Fibroblast of pulmonary artery (primary cell): ENCODE data around the gene CD300A.
A peak's percentile ranks its signal among the peaks of the same experiment; 100 is the strongest.

Source experiments
- DNase-seq: peaks from one replicate; pipeline ENCODE4 v3.0.0-alpha.2; 2010; ENCODE audit warnings: low read depth
- H3K4me3 ChIP-seq: replicated peaks from 2 replicates; pipeline ENCODE4 v1.5.1; 2011; ENCODE audit warnings: low read depth, mild to moderate bottlenecking, control low read depth, low read length, moderate library complexity
- CTCF ChIP-seq: IDR thresholded peaks from 2 replicates; pipeline ENCODE4 v1.5.1; 2011; ENCODE audit warnings: mild to moderate bottlenecking, control low read depth, low read length, inconsistent platforms; ENCODE audit errors: missing control alignments

Gene CD300A

GRCh38 chr17:74450925-74451403 lies 15.5 kb upstream of the CD300A start:
- TF ChIP-seq CTCF, result no peak
- H3K4me3 ChIP-seq, result no peak overlapping the region
- no peak for DNase-seq

GRCh38 chr17:74451557-74451956 lies 14.9 kb upstream of the CD300A start:
- no peak overlapping the region for H3K4me3 ChIP-seq
- DNase-seq, result no peak
- no peak for TF ChIP-seq CTCF

- TF ChIP-seq CTCF, result no peak
- H3K4me3 ChIP-seq, result no peak overlapping the region
- DNase-seq, result no peak
Observed at GRCh38 chr17:74452033-74452840, 14.2 kb upstream of the CD300A start.

GRCh38 chr17:74452841-74453661 lies 13.4 kb upstream of the CD300A start:
- no peak for DNase-seq
- no peak for TF ChIP-seq CTCF
- no peak overlapping the region for H3K4me3 ChIP-seq

GRCh38 chr17:74453665-74454196 lies 12.7 kb upstream of the CD300A start:
- no peak for DNase-seq
- no peak for TF ChIP-seq CTCF
- H3K4me3 ChIP-seq, result peak overlapping the region; percentile 28

- peak overlapping the region; percentile 29 for H3K4me3 ChIP-seq
- no peak for TF ChIP-seq CTCF
- peak; percentile 79 for DNase-seq
Observed at GRCh38 chr17:74454197-74455024, 12.0 kb upstream of the CD300A start.
